NCI-H1436 (cell line): Measurements from ENCODE around the gene GREM2.

ENCODE experiments used
- DNase-seq: peaks from one replicate; lab custom pipeline; 2025; lab: John Stamatoyannopoulos, UW

Gene GREM2

DNA sequence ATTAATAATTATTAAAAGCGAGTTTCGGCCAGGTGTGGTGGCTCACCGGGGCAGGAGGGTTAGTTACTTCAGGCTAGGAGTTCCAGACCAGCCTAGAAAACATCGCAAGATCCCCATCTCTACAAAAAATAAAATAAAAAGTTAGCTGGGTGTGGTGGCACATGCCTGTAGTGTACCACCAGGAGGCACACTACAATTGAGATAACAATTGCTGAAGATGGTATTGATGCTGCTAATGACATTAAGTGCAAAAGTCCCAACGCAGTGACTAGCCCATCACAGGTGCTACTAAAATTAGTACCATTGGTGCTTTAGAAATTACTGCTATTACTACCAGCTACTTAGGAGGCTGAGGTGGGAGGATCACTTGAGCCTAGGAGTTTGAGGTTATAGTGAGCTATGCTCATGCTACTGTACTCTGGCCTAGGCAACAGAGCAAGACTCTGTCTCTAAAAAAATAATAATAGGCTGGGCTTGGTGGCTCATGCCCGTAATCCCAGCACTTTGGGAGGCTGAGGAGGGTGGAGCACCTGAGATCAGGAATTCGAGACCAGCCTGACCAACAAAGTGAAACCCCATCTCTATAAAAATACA, 156.6 kb downstream of the GREM2 start:
- peak; percentile 12 for DNase-seq

- no peak for DNase-seq
Measured at GRCh38 chr1:240445369-240445768, 166.6 kb downstream of the GREM2 start.

GRCh38 chr1:240441669-240442068, 170.3 kb downstream of the GREM2 start:
- DNase-seq = no peak
